ENCODE data around the gene CNPY4.

The CNPY4 gene

GRCh38 chr7:100091411-100092181, 27.8 kb upstream of the CNPY4 start:
- DNase-seq (ENCODE audit: low read depth in 4 of 4, low spot score in 1 of 4): peak in 1 of 4 experiments; percentile 9

- no peak for DNase-seq (ENCODE audit: low read depth in 4 of 4, low spot score in 1 of 4)
Measured at GRCh38 chr7:100093054-100093453, 26.4 kb upstream of the CNPY4 start.

- DNase-seq (ENCODE audit: low read depth in 4 of 4, low spot score in 1 of 4): no peak
Measured at GRCh38 chr7:100093498-100093897, 25.9 kb upstream of the CNPY4 start.

GRCh38 chr7:100093925-100094486, 25.4 kb upstream of the CNPY4 start:
- DNase-seq (ENCODE audit: low read depth in 4 of 4, low spot score in 1 of 4): no peak

- DNase-seq (ENCODE audit: low read depth in 4 of 4, low spot score in 1 of 4): no peak
Measured at GRCh38 chr7:100095289-100095688, 24.1 kb upstream of the CNPY4 start.

- no peak for DNase-seq (ENCODE audit: low read depth in 4 of 4, low spot score in 1 of 4)
Measured at GRCh38 chr7:100095704-100096103, 23.7 kb upstream of the CNPY4 start.

- no peak for DNase-seq (ENCODE audit: low read depth in 4 of 4, low spot score in 1 of 4)
Measured at GRCh38 chr7:100098913-100099312, 20.5 kb upstream of the CNPY4 start.

GRCh38 chr7:100099452-100099851, 20.0 kb upstream of the CNPY4 start:
- DNase-seq (ENCODE audit: low read depth in 4 of 4, low spot score in 1 of 4): no peak

- DNase-seq (ENCODE audit: low read depth in 4 of 4, low spot score in 1 of 4): peak; percentile 61 to 77 (median 72)
Measured at GRCh38 chr7:100100420-100101015, 18.9 kb upstream of the CNPY4 start.

- DNase-seq (ENCODE audit: low read depth in 4 of 4, low spot score in 1 of 4): peak; percentile 88 to 98 (median 94)
Measured at GRCh38 chr7:100101016-100101862, 18.2 kb upstream of the CNPY4 start, which contains the start of the genes AP4M1 and MCM7. Gene AP4M1, plus strand, starts transcription at chr7:100101643. Its CDS starts 72 bp downstream, at chr7:100101715. Gene MCM7, minus strand, starts transcription at chr7:100101397. Its CDS starts 103 bp downstream, at chr7:100101294.

GRCh38 chr7:100102950-100103840, 16.2 kb upstream of the CNPY4 start:
- DNase-seq (ENCODE audit: low read depth in 4 of 4, low spot score in 1 of 4): no peak

- DNase-seq (ENCODE audit: low read depth in 4 of 4, low spot score in 1 of 4): no peak
Measured at GRCh38 chr7:100105534-100105933, 13.9 kb upstream of the CNPY4 start.

- DNase-seq (ENCODE audit: low read depth in 4 of 4, low spot score in 1 of 4): no peak
Measured at GRCh38 chr7:100106633-100107032, 12.8 kb upstream of the CNPY4 start.

GRCh38 chr7:100107125-100107737, 12.2 kb upstream of the CNPY4 start:
- DNase-seq (ENCODE audit: low read depth in 4 of 4, low spot score in 1 of 4): no peak

- no peak for DNase-seq (ENCODE audit: low read depth in 4 of 4, low spot score in 1 of 4)
Measured at GRCh38 chr7:100107890-100108289, 11.5 kb upstream of the CNPY4 start.

GRCh38 chr7:100109521-100110163, 9.8 kb upstream of the CNPY4 start:
- DNase-seq (ENCODE audit: low read depth in 4 of 4, low spot score in 1 of 4): no peak

GRCh38 chr7:100111156-100111555, 8.3 kb upstream of the CNPY4 start:
- no peak for DNase-seq (ENCODE audit: low read depth in 4 of 4, low spot score in 1 of 4)

- no peak for DNase-seq (ENCODE audit: low read depth in 4 of 4, low spot score in 1 of 4)
Measured at GRCh38 chr7:100111914-100112313, 7.5 kb upstream of the CNPY4 start.

- no peak for DNase-seq (ENCODE audit: low read depth in 4 of 4, low spot score in 1 of 4)
Measured at GRCh38 chr7:100115026-100115425, 4.4 kb upstream of the CNPY4 start.

Data from stimulated activated CD4-positive, alpha-beta T cell treated with anti-CD3 and anti-CD28 coated beads, Interleukin-1b, Interleukin-23, amount 100 ng/mL, for 24 hours (primary cell).